ENCODE measurements around the gene ACTR3C. TPM values are rescaled to one million over a fixed set of nuclear protein-coding genes. Genes with fewer than 3 reads are reported as not detected.
"Not testable (repeated sequence)": the region's sequence is repeated elsewhere in the genome, so short reads cannot be mapped to it uniquely, and the experiment has no call there.

ACTR3C gene
- total and polyA plus RNA-seq, 2 experiments from 2014 or later = 1.5 to 3.5 TPM

- not testable (repeated sequence) for H3K4me1 Mint-ChIP-seq; H3K79me2 ChIP-seq (replicated peaks; ENCODE audit: insufficient read depth); H3K9me2 ChIP-seq (ENCODE audit: insufficient read depth); H3K36me3 Mint-ChIP-seq (ENCODE audit: low read depth); H3K27ac Mint-ChIP-seq; H3K4me1 ChIP-seq (ENCODE audit: insufficient read depth); H2AFZ ChIP-seq; H3K9me3 Mint-ChIP-seq; H4K20me1 ChIP-seq (replicated peaks; ENCODE audit: insufficient read depth); H3F3A ChIP-seq (replicated peaks; ENCODE audit: low read depth); H3K27ac ChIP-seq (ENCODE audit: low read depth); H3K36me3 ChIP-seq (ENCODE audit: insufficient read depth)
- Histone ChIP-seq H3K4me3 (peak overlapping the region; percentile 56), H3K27me3 (ENCODE audit: insufficient read depth) (peaks cover 49% of the 10 kb centered on the region), H3K4me2 (peak overlapping the region; percentile 78)
- Mint-ChIP-seq H3K27me3 (ENCODE audit: insufficient read depth, low read depth, poor library complexity) (peaks cover 29% of the 10 kb centered on the region), H3K4me3 (peak overlapping the region; percentile 75)
- TF ChIP-seq EZH2 (IDR thresholded peaks at IDR 0.05; ENCODE audit: low read depth, unreplicated experiment) (peak; percentile 50), EZH2phosphoT487 (IDR thresholded peaks at IDR 0.05; ENCODE audit: unreplicated experiment) (peak; percentile 70)
- peak; percentile 75 for ATAC-seq
- peak; percentile 50 for DNase-seq (ENCODE audit: low spot score)
Measured at GRCh38 chr7:150219941-150220658, 103.2 kb downstream of the ACTR3C start.

GRCh38 chr7:150206848-150207247 is 116.5 kb downstream of the ACTR3C start:
- H3K27ac ChIP-seq (ENCODE audit: low read depth); H3K9me3 Mint-ChIP-seq; DNase-seq (ENCODE audit: low spot score); H3K27me3 ChIP-seq (ENCODE audit: insufficient read depth); ATAC-seq; H3K4me3 Mint-ChIP-seq; H3K4me1 Mint-ChIP-seq; H2AFZ ChIP-seq; H3K4me2 ChIP-seq; H3K27ac Mint-ChIP-seq; H3K9me2 ChIP-seq (ENCODE audit: insufficient read depth); H3K79me2 ChIP-seq (replicated peaks; ENCODE audit: insufficient read depth); H3K4me3 ChIP-seq; H4K20me1 ChIP-seq (replicated peaks; ENCODE audit: insufficient read depth); H3F3A ChIP-seq (replicated peaks; ENCODE audit: low read depth); H3K36me3 Mint-ChIP-seq (ENCODE audit: low read depth); H3K36me3 ChIP-seq (ENCODE audit: insufficient read depth); H3K27me3 Mint-ChIP-seq (ENCODE audit: insufficient read depth, low read depth, poor library complexity); H3K4me1 ChIP-seq (ENCODE audit: insufficient read depth): not testable (repeated sequence)

- ATAC-seq; H2AFZ ChIP-seq; H3K36me3 ChIP-seq (ENCODE audit: insufficient read depth); H3K9me2 ChIP-seq (ENCODE audit: insufficient read depth); H3K36me3 Mint-ChIP-seq (ENCODE audit: low read depth); H4K20me1 ChIP-seq (replicated peaks; ENCODE audit: insufficient read depth); H3K4me1 Mint-ChIP-seq; H3K27me3 ChIP-seq (ENCODE audit: insufficient read depth); DNase-seq (ENCODE audit: low spot score); H3K27ac ChIP-seq (ENCODE audit: low read depth); H3K4me1 ChIP-seq (ENCODE audit: insufficient read depth); H3K27me3 Mint-ChIP-seq (ENCODE audit: insufficient read depth, low read depth, poor library complexity); H3K4me2 ChIP-seq; H3K4me3 Mint-ChIP-seq; H3K27ac Mint-ChIP-seq; H3F3A ChIP-seq (replicated peaks; ENCODE audit: low read depth); H3K4me3 ChIP-seq; H3K9me3 Mint-ChIP-seq; H3K79me2 ChIP-seq (replicated peaks; ENCODE audit: insufficient read depth): not testable (repeated sequence)
Measured at GRCh38 chr7:150205866-150206265, 117.5 kb downstream of the ACTR3C start.

GRCh38 chr7:150204577-150204976 is 118.8 kb downstream of the ACTR3C start:
- not testable (repeated sequence) for H4K20me1 ChIP-seq (replicated peaks; ENCODE audit: insufficient read depth); H3K4me1 Mint-ChIP-seq; H3K9me2 ChIP-seq (ENCODE audit: insufficient read depth); H3K4me3 Mint-ChIP-seq; H3K4me2 ChIP-seq; H3K27ac Mint-ChIP-seq; ATAC-seq; H2AFZ ChIP-seq; H3F3A ChIP-seq (replicated peaks; ENCODE audit: low read depth); H3K27me3 ChIP-seq (ENCODE audit: insufficient read depth); H3K27me3 Mint-ChIP-seq (ENCODE audit: insufficient read depth, low read depth, poor library complexity); H3K36me3 Mint-ChIP-seq (ENCODE audit: low read depth); H3K9me3 Mint-ChIP-seq; H3K79me2 ChIP-seq (replicated peaks; ENCODE audit: insufficient read depth); H3K4me3 ChIP-seq; DNase-seq (ENCODE audit: low spot score); H3K27ac ChIP-seq (ENCODE audit: low read depth); H3K4me1 ChIP-seq (ENCODE audit: insufficient read depth); H3K36me3 ChIP-seq (ENCODE audit: insufficient read depth)

GRCh38 chr7:150202894-150203293 is 120.5 kb downstream of the ACTR3C start:
- H3K9me3 Mint-ChIP-seq; H3F3A ChIP-seq (replicated peaks; ENCODE audit: low read depth); H3K4me1 Mint-ChIP-seq; H3K27ac ChIP-seq (ENCODE audit: low read depth); H3K4me1 ChIP-seq (ENCODE audit: insufficient read depth); H3K79me2 ChIP-seq (replicated peaks; ENCODE audit: insufficient read depth); H3K4me3 Mint-ChIP-seq; H3K27ac Mint-ChIP-seq; DNase-seq (ENCODE audit: low spot score); H3K27me3 Mint-ChIP-seq (ENCODE audit: insufficient read depth, low read depth, poor library complexity); H3K36me3 ChIP-seq (ENCODE audit: insufficient read depth); H2AFZ ChIP-seq; H3K36me3 Mint-ChIP-seq (ENCODE audit: low read depth); H3K4me3 ChIP-seq; H3K27me3 ChIP-seq (ENCODE audit: insufficient read depth); H3K9me2 ChIP-seq (ENCODE audit: insufficient read depth); ATAC-seq; H4K20me1 ChIP-seq (replicated peaks; ENCODE audit: insufficient read depth); H3K4me2 ChIP-seq: not testable (repeated sequence)
